KBM-7 (cell line): ENCODE results near the gene CBARP.

Source experiments
- DNase-seq: peaks from one replicate; pipeline ENCODE4 v3.0.0-alpha.2; 2015
- in situ Hi-C: fragments of 300-500 bp; cut with MboI; formaldehyde crosslinking; loops from 2 replicates; pipeline ENCODE4 v1.14.3; 2020; ENCODE audit warnings: low sequenced_read_pairs, low pct_unique_long_range_greater_than_20kb, mixed read lengths

Gene CBARP, protein sequence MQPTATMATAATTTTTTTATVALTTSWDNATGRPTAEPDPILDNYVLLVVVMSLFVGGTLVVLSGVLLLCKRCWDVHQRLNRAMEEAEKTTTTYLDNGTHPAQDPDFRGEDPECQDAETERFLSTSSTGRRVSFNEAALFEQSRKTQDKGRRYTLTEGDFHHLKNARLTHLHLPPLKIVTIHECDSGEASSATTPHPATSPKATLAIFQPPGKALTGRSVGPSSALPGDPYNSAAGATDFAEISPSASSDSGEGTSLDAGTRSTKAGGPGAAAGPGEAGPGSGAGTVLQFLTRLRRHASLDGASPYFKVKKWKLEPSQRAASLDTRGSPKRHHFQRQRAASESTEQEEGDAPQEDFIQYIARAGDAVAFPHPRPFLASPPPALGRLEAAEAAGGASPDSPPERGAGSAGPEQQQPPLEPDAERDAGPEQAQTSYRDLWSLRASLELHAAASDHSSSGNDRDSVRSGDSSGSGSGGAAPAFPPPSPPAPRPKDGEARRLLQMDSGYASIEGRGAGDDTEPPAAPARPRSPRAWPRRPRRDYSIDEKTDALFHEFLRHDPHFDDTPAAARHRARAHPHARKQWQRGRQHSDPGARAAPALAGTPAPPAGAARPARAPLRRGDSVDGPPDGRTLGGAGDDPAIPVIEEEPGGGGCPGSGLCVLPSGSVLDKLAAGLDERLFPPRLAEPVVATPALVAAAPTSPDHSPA

DNA sequence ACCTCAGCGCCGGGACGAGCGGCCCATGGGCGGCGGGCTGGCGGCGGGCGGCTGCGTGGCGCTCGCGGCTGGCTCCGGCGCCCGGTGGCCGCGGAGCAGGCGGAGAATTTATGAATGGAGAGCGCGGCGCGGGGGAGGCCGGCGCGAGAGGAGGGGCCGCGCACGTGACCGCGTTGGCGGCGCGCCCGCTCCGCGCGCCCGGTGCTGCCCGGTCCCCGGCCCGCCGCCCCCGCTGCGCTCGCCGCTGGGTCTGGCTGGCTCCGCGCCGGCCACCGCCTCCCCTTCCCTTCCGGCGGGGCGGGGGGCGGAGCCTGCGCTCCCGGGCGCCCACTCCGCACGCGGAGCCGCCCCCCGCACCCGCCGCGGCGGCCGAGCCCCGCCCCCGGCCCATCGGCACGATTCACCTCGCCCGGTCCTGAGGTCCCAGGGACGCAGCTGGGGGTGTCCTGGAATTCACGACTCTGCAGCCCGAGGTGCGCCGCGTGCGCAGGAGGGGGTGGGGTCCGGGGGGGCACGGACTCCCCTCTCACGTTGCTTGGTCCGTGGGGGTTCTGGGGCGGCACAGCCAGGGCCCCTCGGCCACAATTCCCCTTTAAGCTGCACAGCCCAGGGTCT is at the start of gene CBARP:
Gene CBARP, minus strand, starts transcription at position 252 of the 615 bp plus-strand sequence. CDS start 1,905 bp downstream, outside the sequence.
- in situ Hi-C loops: no loop called here
- DNase-seq: no peak

DNA sequence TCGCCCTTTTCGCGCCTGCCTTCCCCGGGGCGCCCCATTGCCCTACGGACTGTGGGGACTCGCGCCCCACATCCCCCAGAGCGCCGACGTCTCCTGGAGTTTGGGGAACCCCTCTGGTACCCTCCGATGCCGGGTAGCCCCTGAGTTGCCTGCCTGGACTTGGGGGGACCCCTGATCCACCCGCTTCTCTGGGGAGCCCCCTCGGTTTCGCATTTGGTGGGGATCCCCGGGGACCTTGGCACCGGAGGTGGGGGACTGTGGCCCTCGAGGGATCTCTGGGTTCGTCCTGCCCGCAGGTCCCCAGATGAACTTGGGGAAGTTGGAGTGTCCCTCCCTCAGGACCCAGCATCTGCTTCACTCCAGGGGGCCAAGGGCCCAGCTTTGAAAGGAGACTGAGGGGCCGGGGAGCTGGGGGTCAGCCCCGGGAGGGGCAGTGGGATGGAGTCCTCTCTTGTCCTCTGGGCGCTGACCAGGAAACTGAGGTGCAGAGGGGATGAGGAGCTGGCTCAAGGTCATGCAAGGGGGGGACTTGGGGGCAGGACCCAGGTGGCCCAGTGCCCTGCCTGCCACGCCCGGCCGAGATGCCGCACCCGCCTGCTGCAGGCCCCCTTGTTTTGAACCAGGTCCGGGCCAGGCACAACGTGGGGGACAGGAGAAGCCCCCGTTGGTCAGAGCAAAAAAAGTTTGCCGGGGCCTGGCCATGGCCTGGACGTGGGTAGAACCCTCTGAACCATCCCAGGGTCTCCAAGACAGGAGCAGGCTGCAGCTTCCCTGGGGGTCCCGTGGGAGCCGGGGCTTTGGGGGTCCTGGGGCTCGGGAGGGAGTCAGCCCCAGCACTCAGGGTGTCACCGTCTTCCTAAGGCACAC is 48.9 kb upstream of the CBARP start:
- in situ Hi-C loops: no loop called here

DNA sequence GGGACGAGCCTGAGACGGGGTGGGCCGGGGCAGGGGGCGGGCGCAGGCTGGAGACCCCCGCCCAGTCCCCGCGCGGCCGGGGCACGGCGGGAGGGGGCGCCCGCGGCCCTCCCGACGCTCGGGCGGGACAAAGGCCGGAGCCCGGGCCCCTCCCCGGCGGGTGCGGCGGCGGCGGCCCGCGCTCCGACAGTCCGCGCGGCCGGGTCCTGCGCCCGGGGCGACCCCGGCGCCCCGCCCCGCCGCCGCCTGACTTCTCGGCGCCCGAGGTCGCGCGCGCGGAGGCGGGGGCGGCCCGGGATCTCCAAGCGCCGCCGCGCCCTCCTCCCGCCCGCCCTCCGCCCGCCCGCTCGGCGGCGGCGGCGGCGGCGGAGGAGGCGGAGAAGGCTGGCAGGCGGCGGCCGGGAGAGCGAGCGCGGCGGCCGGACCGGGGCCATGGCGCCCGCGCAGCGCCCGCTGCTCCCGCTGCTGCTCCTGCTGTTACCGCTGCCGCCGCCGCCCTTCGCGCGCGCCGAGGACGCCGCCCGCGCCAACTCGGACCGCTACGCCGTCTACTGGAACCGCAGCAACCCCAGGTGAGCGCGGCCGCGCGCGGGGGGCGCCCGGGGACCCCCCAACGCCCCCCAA is 48.0 kb upstream of the CBARP start, which contains the start of gene EFNA2:
Gene EFNA2, plus strand, starts transcription at position 137 of the 624 bp plus-strand sequence. Its CDS starts 296 bp downstream, at position 433.
- DNase-seq: no peak
- in situ Hi-C loops: no loop called here

More for the DNA sequence above, 48.9 kb upstream of the CBARP start:
- DNase-seq: no peak

DNA sequence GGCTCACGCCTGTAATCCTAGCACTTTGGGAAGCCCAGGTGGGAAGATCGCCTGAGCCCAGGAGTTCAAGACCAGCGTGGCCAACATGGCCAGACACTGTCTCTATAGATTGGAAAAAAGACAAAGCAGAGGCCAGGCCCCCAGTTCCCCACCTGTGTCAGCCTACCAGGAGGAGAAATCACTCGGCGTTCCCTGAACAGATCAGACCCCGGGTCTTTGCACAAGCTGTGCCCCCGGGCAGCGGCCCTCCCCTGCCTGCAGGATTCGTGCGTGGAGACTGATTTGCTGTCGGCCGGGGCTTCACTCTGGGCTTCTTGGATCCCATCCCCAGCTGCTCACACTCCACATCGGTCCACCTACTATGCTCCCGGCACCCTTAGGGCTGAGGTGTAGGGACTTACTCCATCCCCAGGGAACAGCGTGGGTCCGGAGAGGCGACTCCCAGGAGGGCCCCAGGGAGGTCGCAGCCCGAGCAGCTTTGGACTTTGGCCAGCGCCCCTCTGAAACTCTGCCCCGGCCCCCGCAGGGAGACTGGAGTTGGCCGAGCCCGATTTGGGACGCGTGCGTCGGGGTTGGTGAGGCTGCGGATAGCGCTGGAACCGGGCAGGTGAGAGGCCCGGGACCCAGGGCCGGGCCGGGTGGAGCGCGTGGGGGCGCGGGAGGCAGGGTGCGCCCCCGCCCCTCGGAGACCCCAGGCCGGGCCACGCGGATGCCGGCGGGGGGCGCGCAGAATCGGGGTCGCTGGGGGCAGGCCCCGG is 47.4 kb upstream of the CBARP start:
- DNase-seq: no peak
- in situ Hi-C loops: no loop called here

DNA sequence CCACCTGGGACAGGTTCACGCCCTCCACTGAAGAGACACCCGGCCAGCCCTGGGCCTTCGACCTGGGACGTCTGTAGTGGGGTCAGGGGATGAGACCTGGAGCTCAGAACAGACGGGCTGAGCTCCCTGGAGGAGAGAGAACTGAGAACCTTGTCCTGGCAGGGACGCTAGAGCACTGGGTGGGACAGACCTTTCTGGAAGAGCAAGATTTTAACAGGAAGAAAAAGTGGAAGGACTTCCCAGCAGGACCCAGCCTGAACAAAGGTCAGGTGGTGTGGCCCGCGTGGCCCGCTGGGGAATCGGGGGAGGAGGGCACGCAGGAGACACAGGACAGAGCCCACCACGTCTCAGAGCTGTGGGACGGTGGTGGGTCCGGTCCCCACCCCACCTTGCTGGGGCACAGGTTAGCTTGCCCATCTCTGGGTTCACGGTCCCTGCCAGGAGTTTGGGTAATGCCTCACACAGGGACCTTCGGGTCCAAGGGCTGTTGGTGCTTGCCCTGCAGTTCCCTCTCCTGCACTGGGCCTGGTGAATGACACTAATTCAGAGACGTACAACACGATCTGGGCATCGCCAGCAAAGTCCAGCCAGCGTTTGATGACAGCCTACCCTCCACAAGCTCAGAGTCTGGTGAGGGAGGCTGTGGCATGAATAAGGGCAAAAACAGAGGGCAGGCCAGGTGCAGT is 46.6 kb upstream of the CBARP start:
- in situ Hi-C loops: no loop called here
- DNase-seq: no peak

DNA sequence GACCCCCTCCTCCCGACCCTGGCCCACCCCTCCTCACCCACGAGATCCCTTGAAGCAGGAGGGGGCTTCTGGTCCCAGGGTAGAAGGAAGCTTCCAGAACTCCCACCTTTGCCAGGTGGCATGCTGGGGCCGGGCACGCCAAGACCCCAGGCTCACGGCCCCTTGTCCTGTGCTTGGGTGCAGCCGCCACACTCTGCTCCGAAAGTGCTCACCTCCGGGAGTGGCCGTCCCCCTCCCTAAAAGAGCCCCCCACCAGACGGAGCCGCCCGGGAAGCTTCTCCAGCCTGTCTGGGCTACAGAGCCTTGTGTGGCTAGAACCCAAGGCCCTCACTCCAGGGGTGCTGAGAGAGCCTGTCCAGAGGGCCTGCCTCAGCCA is 46.1 kb upstream of the CBARP start:
- no peak for DNase-seq
- in situ Hi-C loops: no loop called here

DNA sequence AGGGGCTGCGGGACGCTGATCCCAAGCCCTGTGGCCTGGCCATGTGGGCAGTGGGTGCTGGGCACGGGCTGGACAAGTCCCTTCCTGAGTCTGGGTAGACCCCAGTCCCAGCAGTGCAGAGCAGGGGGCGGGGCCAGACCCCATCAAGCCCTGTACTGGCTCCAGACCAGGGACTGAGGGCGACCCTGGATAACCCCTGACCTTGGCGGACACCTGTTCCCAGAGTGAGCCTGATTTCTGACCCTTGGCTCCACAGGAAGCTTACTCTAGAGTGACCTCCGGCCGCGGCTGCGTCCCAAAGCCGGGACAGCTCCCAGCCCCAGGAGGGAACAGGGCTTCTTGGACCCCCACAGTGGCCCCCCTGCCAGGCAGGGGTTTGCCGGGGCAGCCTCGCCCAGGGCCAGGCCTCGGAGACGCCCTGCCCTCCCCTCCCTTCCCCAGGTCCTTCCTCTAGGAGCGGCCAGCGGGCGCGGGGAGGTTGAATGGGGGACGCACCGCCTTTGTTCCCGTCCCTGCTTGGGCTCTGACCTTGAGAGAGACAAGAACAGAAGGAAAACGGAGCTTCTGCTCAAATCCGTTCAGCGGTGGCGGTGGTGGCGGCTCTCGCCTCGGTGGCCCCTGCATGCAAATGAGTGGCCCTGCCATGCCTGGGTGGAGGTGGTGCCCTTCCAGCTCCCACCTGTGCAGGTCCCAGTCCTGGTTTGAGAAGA is 45.6 kb upstream of the CBARP start:
- DNase-seq: no peak
- in situ Hi-C loops: no loop called here

DNA sequence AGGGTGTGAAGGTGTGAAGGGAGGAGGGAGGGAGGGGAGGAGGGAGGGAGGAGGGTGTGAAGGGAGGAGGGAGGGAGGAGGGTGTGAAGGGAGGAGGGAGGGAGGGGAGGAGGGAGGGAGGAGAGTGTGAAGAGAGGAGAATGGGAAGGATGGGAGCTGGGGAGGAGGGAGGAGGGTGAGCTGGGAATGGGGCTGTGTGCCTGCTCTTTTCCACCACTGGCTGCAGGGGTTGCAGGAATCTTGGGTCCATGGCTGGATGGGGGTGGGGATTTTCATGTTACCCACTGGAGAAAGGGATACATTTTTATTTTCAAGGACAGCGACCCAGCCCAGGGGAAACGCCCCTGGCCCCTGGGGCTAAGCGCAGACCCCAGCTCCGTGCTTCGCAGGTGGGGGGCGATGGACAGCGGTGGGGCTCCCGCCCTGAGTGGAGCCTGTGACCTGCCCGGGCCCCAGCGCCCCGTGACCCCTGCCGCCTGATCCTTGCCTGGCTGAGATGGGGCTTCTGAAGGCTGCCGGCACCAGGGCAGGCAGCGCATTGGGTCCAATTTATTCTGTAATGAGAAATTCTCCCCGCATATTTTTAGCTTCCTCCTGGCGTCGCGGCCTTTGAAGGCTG is 44.9 kb upstream of the CBARP start:
- in situ Hi-C loops: no loop called here
- no peak for DNase-seq

DNA sequence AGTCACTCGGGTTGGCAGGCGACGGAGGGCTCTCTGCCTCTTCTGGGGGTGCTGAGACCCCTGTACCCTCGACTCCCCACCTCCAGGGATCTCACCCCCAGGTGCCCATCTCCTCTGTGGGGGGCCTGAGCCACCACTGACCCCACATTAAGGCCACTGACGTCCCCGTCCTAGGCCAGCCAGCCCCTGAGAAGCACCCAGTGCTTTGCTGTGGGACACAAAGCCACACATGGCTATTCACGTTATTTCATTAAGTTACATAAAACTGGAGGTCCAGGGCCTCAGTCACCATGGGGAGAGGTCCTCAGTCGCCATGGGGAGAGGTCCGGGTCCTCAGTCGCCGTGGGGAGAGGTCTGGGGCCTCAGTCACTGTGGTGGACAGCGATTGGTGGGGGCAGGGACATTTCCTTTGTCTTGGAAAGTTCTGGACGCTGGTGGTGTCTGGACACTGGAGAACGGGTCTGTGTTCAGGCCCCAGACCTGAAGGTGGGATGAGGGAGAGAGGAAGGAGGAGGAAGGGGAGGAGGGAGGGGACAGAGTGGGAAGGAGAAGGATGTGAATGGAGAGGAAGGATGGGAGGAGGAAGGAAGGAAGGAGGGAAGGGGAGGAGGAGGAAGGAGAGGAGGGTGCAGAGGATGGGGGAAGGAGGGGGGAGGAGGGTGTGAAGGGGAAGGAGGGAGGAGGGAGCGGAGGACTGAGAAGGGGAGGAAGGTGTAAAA is 43.9 kb upstream of the CBARP start:
- in situ Hi-C loops: no loop called here
- DNase-seq: no peak

DNA sequence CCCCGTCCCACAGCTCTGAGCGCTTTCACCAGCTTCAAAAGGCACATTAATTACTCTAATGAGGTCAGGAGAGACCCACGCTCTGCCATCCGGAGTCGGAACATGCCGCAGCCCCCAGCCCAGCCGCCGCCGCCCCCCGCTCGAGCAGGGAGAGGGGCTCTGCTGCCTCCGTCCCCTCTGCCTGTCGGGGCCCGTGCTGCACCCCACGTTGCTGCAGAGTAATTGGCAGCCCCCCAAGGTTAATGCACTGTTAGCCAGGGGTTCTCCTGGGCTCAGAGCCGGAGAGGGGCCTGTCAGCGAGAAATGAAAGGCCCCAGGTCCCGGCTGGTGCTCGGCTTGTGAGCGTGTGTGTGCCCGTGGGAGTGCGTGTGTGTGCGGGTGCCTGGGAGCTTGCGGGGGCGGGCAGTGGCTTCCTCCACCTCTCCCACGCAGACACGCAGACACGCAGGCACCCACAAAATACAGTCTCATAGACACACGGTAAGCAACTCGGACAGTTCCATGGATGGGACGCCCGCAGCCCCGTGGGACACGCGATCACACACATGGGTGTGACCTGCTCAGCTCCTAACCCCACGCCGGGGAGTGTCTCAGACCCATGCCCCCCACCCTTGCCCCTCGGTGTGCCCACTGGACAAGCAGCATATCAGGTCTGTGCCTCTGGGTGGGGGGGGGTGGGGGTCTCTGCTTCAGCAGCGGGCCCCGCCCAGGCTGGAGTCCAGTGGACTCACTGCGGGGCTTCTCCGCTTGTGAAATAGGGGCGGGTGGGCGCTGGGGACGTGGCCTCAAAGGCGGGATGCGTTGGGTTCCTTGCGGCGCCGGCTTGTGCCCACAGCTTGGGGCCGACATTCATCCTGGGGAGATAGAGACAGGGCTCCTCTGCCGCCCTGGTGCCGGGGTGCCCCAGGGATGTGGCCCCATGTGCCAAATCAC is 43.1 kb upstream of the CBARP start:
- in situ Hi-C loops: no loop called here
- DNase-seq: no peak

DNA sequence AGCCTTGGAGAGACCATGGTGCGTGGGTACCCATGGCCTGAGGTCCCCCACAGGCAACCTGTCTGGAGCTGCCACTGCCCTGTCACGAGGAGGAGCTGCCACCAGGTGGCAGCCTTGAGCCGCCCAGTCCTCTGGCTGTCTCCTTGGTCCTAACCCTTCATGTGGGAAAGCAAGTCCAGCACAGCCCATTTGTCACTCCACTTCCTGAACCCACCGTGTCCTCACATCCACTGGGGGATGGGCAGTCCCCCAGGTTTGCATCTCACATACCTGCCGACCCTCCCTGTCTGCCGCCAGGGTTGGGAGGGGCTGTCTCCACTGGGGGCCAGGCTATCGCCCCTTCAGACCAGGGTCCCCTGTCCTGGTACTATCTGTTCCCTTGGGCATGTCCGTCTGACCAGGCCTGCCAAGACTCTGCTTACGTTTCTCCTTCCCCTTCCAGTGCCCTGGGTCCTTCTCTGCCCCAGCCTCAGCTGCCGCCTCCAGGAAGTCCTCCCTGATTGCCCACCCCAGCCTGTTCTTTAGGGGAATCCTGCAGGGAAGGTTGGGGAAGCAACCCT is 42.1 kb upstream of the CBARP start:
- DNase-seq: peak; percentile 88
- in situ Hi-C loops: no loop called here

DNA sequence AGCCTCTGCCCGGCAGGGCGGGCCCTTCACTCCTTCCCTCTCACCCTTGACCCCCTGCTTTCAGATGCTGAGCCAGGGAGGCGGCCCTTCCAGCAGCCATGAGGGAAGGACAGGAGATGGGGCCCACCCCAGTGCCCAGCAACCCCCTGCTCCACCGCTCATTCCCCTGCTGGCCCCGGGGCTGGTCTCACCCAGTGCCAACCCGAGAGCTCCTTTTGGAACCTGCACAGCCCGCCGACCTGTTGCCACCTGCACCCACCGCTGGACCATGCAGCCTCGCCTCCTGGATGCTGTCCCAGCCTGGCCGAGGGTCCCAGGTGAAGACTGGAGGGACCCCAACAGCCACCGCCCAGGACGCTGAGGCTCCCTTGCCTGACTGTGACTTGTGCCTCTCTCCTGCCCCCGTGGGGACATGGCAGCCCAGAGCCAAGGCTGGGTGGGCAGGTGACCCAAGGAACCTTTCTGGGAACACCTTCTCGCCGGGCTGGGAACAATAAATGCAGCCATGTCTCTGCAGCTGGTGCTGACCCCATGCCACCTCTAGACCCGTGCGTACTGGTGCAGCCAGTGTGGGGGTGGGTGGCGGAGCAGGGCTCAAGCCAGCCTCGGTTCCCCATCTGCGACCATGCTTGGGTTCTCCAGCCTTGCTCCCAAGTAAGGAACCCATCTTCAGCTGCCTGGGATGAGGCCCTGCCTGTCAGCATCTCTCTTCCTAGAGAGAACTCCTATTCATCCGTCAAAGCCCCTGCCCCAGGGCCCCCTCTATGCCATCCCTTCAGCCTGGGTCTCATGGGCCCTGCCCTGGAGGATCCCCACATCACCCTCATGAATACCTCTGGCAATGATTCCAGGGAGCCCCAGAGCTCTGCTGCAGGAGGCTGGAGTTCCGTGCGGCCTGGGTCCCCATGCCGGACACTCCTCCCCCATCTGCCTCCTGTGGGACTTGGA is 41.2 kb upstream of the CBARP start:
- DNase-seq: no peak
- in situ Hi-C loops: no loop called here

DNA sequence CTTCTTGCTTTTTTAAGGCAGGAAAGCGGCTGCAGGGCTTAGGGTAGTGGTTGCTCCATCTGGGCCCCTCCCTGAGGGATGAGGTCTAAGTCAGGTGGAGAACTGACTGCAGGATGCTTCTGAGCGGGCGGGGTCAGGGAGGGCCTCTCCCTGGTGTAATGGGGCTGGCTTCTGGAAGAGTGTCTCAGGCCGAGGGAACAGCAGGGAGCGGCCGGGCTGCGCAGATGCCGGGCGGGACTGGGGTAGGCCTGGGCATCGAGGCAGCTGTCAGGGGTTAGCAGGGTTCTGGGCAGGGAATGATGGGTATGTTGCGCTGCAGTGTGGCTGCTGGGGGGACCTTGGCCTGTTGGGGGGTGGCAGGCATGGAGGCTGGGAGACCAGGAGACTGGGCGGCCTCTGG is 40.3 kb upstream of the CBARP start:
- in situ Hi-C loops: no loop called here
- no peak for DNase-seq

DNA sequence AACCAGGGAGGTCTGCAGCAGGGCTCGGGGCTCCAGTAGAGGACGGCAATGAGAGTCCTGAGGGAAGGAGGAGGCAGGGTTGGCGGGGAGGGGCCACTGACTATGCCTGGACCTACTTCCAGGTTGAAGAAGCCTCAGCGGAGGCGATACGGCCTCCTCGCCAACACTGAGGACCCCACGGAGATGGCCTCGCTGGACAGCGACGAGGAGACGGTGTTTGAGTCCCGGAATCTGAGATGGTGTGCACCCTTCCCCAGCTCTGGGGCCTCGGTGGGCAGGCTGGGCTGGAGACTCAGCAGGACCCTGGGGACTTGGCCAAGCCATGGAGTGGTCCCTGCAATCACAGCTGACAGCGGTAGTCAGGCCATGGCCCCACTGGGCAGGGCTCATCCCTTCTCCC is 39.3 kb upstream of the CBARP start:
- no peak for DNase-seq
- in situ Hi-C loops: no loop called here
